Neutrophil (primary cell): ENCODE data around the gene TOP2B.

Source experiments
- H3K27ac ChIP-seq: fragments of 200-600 bp; sonication (generic); 2 replicates; pipeline ENCODE4 v1.5.1; 2016; ENCODE audit warnings: mild to moderate bottlenecking, moderate library complexity
- H3K27me3 ChIP-seq: fragments of 200-600 bp; sonication (generic); 2 replicates; pipeline ENCODE4 v1.6.0; 2016; ENCODE audit warnings: mild to moderate bottlenecking
- H3K36me3 ChIP-seq: fragments of 200-600 bp; sonication (generic); 2 replicates; pipeline ENCODE4 v1.5.1; 2017
- H3K4me1 ChIP-seq, 2 experiments: fragments of 200-600 bp in 1 of 2; sonication (generic) in 1 of 2; 1 replicate in 1 of 2; 2 replicates in 1 of 2; pipeline versions ENCODE4 v1.5.1 to v1.6.1; 2013 to 2016; ENCODE audit warnings: low read depth in 1 of 2, low read length in 1 of 2, mild to moderate bottlenecking in 1 of 2, moderate library complexity in 1 of 2; ENCODE audit not compliant: control insufficient read depth in 1 of 2, insufficient read depth in 1 of 2
- H3K4me3 ChIP-seq, 2 experiments: fragments of 200-600 bp in 1 of 2; sonication (generic) in 1 of 2; 1 replicate in 1 of 2; 2 replicates in 1 of 2; pipeline ENCODE4 v1.5.1; 2013 to 2016; ENCODE audit warnings: low read depth in 1 of 2, low read length in 1 of 2, mild to moderate bottlenecking in 1 of 2, moderate library complexity in 1 of 2
- H3K9me3 ChIP-seq: fragments of 200-600 bp; sonication (generic); 2 replicates; pipeline ENCODE4 v1.5.1; 2016
- TF ChIP-seq, protein P1 (sequence below): fragments of 200-600 bp; sonication (generic); IDR thresholded peaks from 2 replicates; pipeline ENCODE4 v1.5.1; 2016; ENCODE audit warnings: antibody characterized with exemption

The TOP2B gene

DNA sequence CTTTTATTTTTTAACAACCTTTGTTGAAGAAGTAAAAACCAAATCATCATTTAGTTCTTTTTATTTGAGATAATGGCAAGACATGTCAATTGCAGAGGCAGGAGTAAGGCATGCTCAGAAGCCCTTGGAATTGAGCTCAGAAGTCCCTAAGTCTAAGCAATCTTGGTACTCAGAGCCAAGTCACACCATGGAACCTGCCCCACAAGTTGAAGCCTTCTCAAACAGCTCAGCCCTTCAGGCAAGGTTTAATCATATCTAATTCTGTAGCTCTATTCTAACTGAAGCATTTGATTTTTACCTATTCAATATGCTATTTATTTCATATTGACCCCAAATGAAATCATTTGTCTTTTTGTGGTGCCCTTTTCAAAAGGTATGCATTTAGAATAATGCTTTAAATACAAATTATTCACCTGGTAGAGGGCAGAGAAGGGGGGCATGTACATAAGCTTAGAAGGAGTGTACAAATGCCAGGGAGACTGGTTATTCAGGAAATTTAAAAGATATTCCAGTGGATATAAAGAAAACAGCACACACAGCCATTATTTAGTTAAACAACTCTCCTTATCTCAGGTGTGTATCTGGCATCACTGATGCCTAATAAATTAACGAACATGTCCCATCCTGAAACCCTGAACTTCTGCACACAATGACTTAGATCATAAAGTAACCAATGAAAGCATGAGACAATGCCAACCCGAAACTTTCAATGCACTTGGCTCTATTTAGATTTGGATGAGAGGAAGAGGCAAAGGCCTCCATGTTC lies 26.2 kb upstream of the TOP2B start:
- Histone ChIP-seq H3K36me3 (no peaks in the 10 kb centered on the region), H3K27me3 (peaks cover 9% of the 10 kb centered on the region), H3K4me1 (no peaks in the 10 kb centered on the region), H3K9me3 (no peaks in the 10 kb centered on the region), H3K4me3 (no peak overlapping the region), H3K27ac (no peak overlapping the region)
- TF ChIP-seq, protein P1, sequence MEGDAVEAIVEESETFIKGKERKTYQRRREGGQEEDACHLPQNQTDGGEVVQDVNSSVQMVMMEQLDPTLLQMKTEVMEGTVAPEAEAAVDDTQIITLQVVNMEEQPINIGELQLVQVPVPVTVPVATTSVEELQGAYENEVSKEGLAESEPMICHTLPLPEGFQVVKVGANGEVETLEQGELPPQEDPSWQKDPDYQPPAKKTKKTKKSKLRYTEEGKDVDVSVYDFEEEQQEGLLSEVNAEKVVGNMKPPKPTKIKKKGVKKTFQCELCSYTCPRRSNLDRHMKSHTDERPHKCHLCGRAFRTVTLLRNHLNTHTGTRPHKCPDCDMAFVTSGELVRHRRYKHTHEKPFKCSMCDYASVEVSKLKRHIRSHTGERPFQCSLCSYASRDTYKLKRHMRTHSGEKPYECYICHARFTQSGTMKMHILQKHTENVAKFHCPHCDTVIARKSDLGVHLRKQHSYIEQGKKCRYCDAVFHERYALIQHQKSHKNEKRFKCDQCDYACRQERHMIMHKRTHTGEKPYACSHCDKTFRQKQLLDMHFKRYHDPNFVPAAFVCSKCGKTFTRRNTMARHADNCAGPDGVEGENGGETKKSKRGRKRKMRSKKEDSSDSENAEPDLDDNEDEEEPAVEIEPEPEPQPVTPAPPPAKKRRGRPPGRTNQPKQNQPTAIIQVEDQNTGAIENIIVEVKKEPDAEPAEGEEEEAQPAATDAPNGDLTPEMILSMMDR, result no peak

- Histone ChIP-seq H3K27me3 (peaks cover 9% of the 10 kb centered on the region), H3K4me1 (peaks cover 10% of the 10 kb centered on the region in 2 experiments), H3K9me3 (no peaks in the 10 kb centered on the region), H3K36me3 (no peaks in the 10 kb centered on the region), H3K4me3 (no peak overlapping the region), H3K27ac (no peak overlapping the region)
- TF ChIP-seq, protein P1, result no peak
Observed at GRCh38 chr3:25689226-25689625, 24.5 kb upstream of the TOP2B start.

- H3K36me3 ChIP-seq, result no peaks in the 10 kb centered on the region
- TF ChIP-seq, protein P1, result no peak
- no peak overlapping the region for H3K4me3 ChIP-seq
- H3K9me3 ChIP-seq, result no peaks in the 10 kb centered on the region
- H3K4me1 ChIP-seq, result peaks cover 10 to 12% of the 10 kb centered on the region in 2 experiments
- H3K27ac ChIP-seq, result no peak overlapping the region
- H3K27me3 ChIP-seq, result peaks cover 9% of the 10 kb centered on the region
Observed at GRCh38 chr3:25687742-25688141, 23.0 kb upstream of the TOP2B start.

DNA sequence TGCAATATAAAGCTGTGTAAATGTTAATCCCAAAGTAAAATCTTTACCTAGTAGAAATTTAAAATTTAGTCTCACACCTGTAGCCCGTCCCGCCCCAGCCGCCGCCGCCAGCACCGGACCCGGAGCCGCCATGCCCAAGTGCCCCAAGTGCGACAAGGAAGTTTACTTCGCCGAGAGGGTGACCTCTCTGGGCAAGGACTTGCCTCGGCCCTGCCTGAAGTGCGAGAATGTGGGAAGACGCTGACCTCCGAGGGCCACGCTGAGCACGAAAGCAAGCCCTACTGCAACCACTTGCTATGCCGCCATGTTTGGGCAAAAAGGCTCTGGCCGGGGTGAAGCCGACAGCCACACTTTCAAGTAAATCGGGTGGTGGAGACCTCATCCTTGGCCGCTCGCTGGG lies 22.1 kb upstream of the TOP2B start:
- peaks cover 10 to 12% of the 10 kb centered on the region in 2 experiments for H3K4me1 ChIP-seq
- no peaks in the 10 kb centered on the region for H3K9me3 ChIP-seq
- no peak overlapping the region for H3K4me3 ChIP-seq
- TF ChIP-seq, protein P1, result no peak
- no peak overlapping the region for H3K27ac ChIP-seq
- H3K27me3 ChIP-seq, result peaks cover 9% of the 10 kb centered on the region
- H3K36me3 ChIP-seq, result no peaks in the 10 kb centered on the region

DNA sequence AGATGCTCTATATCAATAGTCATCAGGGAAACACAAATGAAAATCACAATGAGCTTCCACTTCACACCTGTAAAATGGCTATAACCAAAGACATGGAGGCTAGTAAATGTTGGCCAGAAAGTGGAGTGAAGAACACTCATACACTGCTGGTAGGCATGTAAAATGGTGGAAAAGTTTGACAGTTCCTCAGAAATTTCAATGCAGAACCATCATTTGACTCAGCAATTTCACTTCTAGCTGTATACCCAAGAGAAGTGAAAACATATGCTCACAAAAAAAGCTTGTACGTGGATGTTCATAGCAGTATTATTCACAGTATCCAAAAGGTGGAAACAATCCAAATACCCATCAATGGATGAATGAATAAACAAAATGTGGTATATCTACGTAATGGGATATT lies 19.2 kb upstream of the TOP2B start:
- Histone ChIP-seq H3K27ac (no peak overlapping the region), H3K27me3 (peaks cover 5% of the 10 kb centered on the region), H3K4me3 (no peak overlapping the region)

More for the DNA sequence above, 19.2 kb upstream of the TOP2B start:
- TF ChIP-seq, protein P1, result no peak
- H3K4me1 ChIP-seq, result peaks cover 10 to 12% of the 10 kb centered on the region in 2 experiments
- no peaks in the 10 kb centered on the region for H3K9me3 ChIP-seq
- H3K36me3 ChIP-seq, result no peaks in the 10 kb centered on the region
